ENCODE results near the gene CCDC110.
A peak's percentile ranks its signal among the peaks of the same experiment; 100 is the strongest.

CCDC110 gene

DNA sequence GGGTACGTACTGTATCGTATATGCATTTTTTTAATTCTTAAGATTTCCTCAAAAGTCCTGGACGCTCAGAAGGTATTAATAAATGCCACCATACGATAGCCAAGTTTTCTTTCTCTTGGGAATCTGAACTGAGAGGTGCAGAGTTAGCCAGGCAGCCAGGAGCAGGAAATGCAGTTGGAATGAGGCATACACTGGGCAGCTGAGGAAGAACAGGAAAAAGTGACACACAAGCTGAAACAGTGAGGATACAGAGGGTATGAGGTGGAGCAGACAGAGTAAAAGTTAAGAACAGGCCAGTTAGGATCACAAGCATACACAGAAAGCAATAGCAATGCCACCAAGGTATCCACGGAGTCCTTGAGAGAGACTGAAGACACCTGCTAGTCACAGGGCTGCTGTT, 59.1 kb downstream of the CCDC110 start:
- no peak for DNase-seq

DNA sequence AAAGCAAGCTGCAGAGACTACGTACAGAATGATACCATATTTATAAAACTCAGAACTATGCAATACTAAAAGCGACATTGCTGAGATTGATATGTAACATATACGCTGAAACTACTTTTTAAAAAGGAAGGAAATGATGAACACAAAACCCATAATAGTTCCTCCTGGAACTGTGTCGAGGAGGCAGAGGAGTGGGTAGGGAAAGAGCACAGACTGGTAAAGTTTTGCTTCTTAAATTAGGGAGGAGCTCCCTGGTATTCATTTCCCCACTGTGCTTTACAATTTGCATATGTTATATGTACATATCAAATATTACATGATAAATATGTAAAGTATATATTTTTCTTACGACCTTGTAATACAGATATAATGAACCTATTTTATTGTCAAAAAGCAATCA, 59.7 kb downstream of the CCDC110 start:
- no peak for DNase-seq

DNA sequence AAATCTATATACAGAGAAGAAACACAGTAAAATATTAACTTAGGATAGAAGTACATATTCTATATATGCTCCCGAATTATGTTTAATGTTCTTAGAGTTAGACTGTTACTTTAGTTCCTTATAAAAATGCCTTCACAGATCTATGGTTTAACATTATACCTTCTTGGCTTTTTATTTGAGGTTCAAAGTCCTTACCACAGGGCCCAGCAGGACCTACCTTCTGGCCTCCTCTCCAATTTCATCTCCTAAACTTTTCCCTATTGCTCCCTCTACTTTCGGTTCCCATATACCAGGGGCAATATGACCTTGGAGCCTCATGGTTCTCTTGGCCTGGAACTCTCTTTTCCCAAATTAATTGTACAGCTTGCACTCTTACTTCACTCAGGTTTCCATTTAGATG, 63.1 kb downstream of the CCDC110 start:
- no peak for DNase-seq

DNA sequence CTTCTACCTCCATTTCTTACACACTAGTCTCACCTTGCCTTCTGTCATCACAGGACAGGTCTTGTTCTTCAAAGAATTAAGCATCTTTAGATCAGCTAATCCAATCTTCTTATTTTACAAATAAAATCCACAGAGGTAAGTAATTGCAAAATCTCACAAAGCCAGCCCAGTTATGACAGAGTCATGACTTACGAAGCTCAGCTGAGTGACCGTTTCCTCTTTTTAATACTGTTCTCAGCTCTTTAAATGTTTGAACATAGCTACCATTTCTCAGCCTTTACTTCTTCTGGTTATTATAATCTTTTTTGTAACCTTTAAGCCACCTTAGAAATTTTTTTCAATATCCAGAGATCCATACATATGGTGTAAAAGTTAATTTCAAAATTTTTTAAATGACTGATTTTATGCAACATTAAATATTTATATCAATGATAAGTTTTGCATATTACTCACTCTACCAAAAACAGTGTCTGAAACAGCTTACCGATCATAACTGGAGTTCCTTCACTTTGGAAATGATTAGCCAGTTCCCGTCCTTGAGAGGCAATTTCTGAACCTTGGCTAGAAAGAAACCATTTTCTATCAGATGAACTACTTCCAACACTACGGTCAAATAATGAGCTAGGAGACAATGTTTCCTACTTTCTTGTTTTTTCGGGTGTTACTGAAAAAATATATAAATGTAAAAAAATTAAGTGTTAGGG, 66.1 kb downstream of the CCDC110 start:
- no peak for DNase-seq

DNA sequence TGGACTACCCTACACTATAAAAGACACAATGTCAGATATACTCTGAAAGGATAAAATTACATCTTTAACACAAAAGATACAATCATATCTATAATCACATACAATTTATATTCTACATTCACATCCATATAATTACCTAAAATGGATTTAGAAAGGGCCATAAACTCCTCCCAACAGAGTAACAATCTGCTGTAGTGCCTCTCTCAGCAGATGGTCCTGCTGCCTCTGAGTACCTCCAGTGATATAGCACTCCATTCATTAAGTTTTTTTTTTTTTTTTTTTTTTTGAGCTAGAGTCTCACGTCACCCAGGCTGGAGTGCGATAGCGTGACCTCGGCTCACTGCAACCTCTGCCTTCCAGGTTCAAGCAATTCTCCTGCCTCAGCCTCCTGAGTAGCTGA, 67.5 kb downstream of the CCDC110 start:
- no peak for DNase-seq

DNA sequence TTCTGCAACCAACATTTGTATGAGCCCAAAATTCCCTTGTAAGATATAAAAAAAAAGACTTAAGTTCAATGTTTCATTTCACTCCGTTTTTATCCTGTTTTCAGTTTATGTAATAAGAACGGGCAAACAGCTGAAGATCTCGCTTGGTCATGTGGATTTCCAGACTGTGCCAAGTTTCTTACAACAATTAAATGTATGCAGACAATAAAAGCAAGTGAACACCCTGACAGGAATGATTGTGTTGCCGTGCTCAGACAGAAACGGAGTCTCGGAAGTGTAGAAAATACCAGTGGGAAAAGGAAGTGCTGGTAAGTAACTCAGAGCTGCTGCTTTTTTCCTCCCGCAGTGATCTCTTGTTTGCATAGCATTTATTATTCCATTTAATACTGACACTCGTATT, 72.1 kb downstream of the CCDC110 start:
- no peak for DNase-seq

DNA sequence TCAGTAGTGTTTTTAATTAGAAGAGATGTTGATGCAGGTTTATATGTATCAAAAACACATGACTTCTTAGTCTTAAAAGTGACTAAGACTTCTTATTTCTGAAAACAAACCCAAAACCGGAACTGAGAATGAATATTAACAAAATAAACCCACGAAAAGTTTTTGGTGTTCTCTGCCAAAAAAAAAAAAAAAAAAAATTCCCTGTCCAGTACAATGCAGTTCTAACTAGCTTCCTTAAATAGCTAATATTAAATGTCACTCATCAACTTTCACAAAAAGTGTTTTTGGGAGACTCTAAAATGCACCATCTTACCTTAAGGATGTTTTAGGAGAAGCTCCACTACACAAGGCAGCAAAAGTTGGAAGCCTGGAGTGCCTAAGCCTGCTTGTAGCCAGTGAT, 72.9 kb downstream of the CCDC110 start:
- DNase-seq: no peak

DNA sequence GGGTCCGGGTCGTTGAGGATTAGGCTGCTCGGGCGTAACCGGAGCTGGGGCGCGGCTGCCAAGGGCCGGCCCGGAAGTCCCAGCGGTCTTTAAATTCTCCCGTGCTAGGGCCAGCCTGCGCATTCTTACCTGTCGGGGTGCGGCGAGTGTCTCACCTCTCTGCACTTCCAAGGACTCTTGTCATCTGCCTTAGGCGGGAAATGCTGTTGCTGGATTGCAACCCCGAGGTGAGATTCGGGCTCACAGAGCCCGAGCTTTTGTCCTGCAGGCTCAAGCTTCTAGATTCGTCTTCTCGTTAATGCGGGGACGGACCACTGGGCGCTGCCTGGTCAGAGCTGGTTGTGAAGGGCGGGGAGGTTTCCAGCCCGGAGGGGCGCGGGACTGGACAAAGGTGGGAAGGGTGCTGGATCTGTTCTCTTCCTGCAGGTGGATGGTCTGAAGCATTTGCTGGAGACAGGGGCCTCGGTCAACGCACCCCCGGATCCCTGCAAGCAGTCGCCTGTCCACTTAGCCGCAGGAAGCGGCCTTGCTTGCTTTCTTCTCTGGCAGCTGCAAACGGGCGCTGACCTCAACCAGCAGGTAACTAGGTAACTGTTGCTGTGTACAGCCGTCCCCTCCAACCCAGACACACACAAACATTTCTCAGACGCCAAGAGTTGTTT, 74.7 kb downstream of the CCDC110 start, which contains the start of gene ANKRD37:
TSS of gene ANKRD37 (plus strand) at position 118 of the 662 bp plus-strand sequence. CDS start at position 201, 83 bp downstream.
- no peak for DNase-seq

DNA sequence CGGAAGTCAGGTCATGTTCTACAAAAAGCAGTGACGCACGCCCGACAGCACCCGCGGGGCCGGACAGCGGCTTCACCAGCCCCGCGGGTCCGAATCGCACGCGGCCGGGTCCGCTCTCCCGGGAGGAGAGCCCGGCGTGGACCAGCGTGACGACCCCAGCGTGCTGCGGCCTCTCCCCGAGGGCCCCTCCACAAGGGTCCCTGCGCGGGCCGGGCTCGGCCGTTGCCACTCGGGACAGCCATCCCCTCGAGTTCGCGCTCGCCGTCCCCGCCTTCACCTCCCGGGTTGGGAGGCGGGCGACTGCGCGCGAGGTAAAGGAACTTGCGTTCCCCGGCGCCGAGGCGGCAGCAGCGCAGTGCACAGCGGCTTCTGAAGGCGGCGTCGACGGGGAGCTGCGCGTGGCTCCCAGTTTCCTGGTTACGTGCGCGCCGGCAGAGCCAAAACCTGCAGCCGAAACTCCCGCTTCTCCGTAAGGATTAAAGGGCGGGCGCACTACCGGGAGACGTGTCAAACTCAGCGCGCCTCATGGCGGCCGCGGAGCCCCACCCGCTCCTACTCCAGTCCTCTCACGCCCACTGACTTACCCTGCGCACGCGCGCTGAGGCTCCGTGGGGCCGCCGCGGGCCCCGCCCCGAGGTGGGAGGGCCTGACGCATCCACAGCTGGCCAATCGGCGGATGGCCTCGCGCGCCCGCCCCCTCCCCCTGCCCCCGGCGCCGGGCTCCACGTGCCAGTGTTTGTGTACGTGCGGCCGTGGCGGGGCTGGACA, 75.4 kb downstream of the CCDC110 start:
- peak; percentile 98 for DNase-seq

DNA sequence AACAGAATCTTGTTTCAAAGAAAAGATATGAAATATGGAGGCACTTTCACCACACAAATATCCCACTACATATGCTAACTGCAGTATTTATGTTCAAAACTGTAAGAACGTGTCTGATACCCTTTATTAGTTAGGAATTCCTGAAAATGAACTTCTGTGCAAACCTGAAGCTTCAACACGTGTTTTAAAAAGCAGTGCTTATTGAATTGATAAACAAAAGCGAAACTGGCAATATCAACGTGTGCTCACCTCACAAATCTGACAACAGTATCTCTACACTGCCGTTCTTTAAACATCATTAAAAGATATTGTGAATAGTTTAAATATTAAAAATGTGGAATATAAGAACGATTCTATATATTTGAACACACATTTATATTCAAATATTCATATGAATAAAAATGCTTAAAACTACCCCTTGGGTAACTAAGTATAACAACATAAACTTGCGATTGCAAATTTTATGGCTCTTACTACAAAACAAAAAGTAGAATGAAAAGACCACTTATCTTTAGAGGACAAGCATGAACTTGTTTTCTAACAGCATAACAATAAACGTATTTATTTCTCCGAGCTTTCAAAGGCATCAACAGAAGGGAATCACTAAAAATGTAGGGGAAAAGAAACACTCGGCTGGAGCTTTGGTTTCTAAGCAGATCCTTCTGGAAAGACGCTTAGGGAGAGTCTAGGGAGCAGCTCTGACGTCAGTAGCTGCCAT, 76.1 kb downstream of the CCDC110 start, which contains the start of gene LRP2BP:
TSS of gene LRP2BP (minus strand) at position 687 of the 718 bp plus-strand sequence. CDS start 17,738 bp downstream, outside the sequence.
- DNase-seq: peak; percentile 43

All from CD4-positive, alpha-beta T cell treated with Interleukin-10 for 1 hour (primary cell).